ENCODE results near the gene IL25. TPM values are rescaled to one million over a fixed set of nuclear protein-coding genes. Genes with fewer than 3 reads are reported as not detected.
"Not testable (repeated sequence)": the region's sequence is repeated elsewhere in the genome, so short reads cannot be mapped to it uniquely, and the experiment has no call there.

Gene IL25
- total RNA-seq, 1 donor from 2014 or later: not detected

- no peak for DNase-seq (ENCODE audit: extremely low read depth, low read depth, low spot score)
Measured at GRCh38 chr14:23387916-23388882, 15.6 kb downstream of the IL25 start.

GRCh38 chr14:23388996-23389395 lies 16.4 kb downstream of the IL25 start:
- no peak for DNase-seq (ENCODE audit: extremely low read depth, low read depth, low spot score)

DNA sequence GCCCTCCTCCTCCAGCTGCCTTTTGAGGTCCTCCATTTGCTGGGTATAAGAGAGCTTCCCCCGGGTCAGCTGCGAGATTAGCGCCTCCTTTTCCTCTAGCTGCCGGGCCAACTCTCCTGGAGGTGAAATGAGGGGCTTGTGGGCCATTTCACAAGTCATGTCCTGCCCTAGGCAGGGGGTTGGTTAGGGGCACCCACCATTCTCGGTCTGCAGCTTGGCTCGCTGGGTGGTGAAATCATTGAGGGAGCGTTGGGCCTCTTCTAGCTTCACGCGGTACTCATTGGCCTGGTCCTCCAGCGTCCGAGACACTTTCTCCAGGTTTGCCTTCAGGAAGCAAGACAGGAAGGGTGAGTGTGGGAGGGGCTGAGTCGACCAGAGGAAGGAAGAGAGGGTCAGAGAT lies 16.8 kb downstream of the IL25 start:
- DNase-seq (ENCODE audit: extremely low read depth, low read depth, low spot score): no peak

- not testable (repeated sequence) for DNase-seq (ENCODE audit: extremely low read depth, low read depth, low spot score)
Measured at GRCh38 chr14:23389871-23390270, 17.3 kb downstream of the IL25 start.

DNA sequence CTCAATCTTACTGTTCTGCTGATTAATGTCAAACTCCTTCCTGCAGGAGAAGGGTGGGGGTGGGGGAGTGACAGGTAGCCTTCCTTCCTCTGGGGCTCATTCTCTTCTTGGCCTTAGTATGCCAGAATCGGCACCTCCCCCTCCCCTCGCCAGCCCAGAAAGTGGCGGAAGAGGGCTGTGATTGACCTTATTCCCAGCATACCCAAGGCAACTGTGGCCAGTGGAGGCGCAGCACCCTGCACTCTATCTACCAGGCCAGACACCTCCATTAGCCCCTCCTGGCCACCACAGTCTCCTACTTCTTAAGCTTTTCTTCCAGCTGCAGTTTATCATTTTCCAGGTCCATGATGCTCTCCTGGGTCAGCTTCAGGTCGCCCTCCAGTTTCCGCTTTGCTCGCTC lies 20.0 kb downstream of the IL25 start:
- DNase-seq (ENCODE audit: extremely low read depth, low read depth, low spot score): no peak

- DNase-seq (ENCODE audit: extremely low read depth, low read depth, low spot score): no peak
Measured at GRCh38 chr14:23396126-23396525, 23.5 kb downstream of the IL25 start.

- no peak for DNase-seq (ENCODE audit: extremely low read depth, low read depth, low spot score)
Measured at GRCh38 chr14:23396781-23397407, 24.3 kb downstream of the IL25 start.

GRCh38 chr14:23398348-23398747 lies 25.7 kb downstream of the IL25 start:
- DNase-seq (ENCODE audit: extremely low read depth, low read depth, low spot score): no peak

GRCh38 chr14:23399136-23399535 lies 26.5 kb downstream of the IL25 start:
- no peak for DNase-seq (ENCODE audit: extremely low read depth, low read depth, low spot score)

- DNase-seq (ENCODE audit: extremely low read depth, low read depth, low spot score): no peak
Measured at GRCh38 chr14:23399591-23399990, 27.0 kb downstream of the IL25 start.

GRCh38 chr14:23400496-23401149 lies 28.0 kb downstream of the IL25 start:
- not testable (repeated sequence) for DNase-seq (ENCODE audit: extremely low read depth, low read depth, low spot score)

DNA sequence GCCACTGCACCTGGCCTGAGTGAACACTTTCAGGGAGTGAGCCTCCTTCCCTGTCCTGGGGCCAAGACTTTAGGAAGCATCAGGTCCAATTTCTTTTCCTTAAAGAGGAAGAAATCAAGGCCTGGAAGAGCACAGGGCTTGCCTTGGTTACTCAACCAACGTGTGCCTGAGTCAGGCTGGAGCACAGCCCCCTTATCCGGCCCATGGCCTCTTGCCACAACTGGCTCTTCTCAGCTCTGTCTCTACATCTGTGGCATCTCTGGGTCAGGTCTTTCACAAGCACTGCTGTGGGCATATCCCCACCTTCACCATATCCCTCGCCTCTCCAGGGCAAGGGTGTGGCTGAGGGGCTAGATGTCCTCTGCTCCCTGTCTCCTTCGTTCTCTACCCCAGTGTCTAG lies 28.7 kb downstream of the IL25 start:
- DNase-seq (ENCODE audit: extremely low read depth, low read depth, low spot score): no peak

- no peak for DNase-seq (ENCODE audit: extremely low read depth, low read depth, low spot score)
Measured at GRCh38 chr14:23402296-23403138, 29.9 kb downstream of the IL25 start.

GRCh38 chr14:23403139-23403438 lies 30.5 kb downstream of the IL25 start:
- DNase-seq (ENCODE audit: extremely low read depth, low read depth, low spot score): no peak

DNA sequence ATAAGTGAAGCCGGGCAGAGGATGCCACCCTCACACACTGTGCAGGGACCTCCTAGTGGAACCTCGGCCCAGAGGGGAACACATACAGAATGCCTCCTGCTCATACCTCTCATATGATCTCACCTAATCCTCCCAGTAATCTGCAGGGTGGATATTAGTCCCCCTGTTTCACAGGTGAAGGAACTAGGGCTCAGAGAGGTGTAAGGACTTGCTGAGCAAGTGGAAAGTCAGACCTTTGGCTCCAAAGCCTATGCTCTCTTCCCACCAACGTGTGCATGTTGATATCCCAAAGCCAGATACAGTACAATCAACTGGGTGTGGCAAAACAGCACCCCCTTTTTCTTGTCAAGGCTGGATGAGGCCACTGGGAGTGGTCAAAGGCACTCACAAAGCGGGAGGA lies 31.3 kb downstream of the IL25 start:
- no peak for DNase-seq (ENCODE audit: extremely low read depth, low read depth, low spot score)

DNA sequence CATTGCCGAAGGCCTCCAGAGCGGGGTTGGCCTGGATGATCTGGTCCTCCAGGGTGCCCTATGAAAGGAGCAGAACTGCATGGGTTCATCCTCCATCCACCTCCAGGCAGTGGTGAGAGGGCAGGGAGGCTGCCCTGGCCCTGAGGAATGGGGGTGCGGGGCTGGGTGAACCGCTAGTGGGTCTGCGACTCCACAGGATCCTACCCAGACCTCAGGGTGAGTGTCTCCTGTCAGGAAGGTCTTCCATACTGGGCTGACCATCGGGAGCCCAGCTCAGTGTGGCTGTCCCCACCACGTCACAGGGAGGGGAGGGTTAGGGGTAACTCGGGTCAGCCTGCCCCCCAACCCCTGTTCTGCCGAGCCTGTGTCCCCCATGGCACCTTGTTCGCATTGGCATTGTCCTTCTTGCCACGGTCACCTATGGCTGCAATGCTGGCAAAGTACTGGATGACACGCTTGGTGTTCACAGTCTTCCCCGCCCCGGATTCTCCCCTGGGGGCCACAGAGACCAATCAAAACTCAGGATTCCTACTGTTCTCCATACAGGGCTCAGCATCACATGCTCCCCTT lies 31.8 kb downstream of the IL25 start:
- no peak for DNase-seq (ENCODE audit: extremely low read depth, low read depth, low spot score)

DNA sequence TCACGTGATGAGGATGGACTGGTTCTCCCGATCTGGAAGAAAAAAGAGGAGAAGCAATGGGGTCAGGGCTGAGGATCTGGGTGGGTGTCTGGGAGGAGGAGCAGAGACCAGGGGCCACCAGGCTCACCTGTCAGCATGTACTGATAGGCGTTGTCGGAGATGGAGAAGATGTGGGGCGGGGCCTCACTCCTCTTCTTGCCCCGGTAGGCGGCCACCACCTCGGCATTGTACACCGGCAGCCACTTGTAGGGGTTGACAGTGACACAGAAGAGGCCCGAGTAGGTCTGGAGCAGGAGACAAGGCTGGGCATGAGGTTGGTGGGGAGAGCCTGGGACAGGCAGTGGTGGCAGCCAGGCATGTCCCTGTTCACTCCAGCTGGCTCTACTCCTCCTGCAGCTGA lies 32.5 kb downstream of the IL25 start:
- no peak for DNase-seq (ENCODE audit: extremely low read depth, low read depth, low spot score)

DNA sequence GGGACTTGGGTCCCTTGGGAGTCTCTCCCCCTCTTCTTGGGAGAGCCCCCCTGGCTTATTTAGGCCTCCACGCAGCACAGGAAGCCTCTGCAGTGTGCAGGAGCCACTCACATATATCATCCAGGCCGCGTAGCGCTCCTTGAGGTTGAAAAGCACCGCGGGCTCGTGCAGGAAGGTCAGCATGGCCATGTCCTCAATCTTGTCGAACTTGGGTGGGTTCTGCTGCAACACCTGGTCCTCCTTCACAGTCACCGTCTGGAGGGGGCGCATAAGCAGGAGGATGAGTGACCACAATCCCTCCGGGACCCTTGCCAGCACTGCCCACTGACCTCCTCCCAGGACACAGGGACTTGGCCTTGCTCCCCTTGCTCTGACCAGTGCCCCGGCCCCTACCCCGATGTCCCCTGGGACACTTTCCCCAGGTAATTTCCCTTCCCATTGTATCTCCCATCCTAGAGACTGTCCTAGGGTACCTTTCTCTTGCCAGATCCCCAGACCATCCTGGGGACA lies 33.0 kb downstream of the IL25 start:
- DNase-seq (ENCODE audit: extremely low read depth, low read depth, low spot score): no peak

GRCh38 chr14:23406244-23406643 lies 33.6 kb downstream of the IL25 start:
- no peak for DNase-seq (ENCODE audit: extremely low read depth, low read depth, low spot score)

GRCh38 chr14:23406725-23407355 lies 34.2 kb downstream of the IL25 start:
- no peak for DNase-seq (ENCODE audit: extremely low read depth, low read depth, low spot score)
